HG03520 (cell line): ENCODE measurements around the gene STYX.

Experiments used
- ATAC-seq: cut with Tn5 transposase; IDR thresholded peaks from one replicate; pipeline ENCODE4 v1.9.1; 2021; ENCODE audit warnings: mild to moderate bottlenecking, moderate library complexity; ENCODE audit not compliant: unreplicated experiment

STYX gene

DNA sequence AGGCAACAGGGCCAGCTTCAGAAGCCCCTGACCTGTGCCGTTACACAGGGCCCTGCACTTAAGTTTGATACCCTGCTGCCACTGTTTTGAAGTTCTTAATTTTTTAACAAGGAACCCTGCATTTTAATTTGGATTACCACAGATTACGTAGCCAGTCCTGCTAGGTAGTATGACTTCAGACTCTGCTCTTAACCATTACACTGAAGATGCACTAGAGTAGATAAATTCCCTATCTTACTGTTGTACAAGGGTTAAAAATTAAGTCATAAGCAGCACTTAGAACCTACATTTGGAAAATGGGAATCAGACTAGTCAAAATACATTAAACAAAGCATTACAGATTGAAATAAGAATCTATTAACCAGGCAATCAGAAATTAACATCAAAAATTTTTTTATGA, 59.2 kb downstream of the STYX start:
- ATAC-seq, result no peak

- no peak for ATAC-seq
Measured at GRCh38 chr14:52790011-52790755, 60.2 kb downstream of the STYX start.

- peak; percentile 13 for ATAC-seq
Measured at GRCh38 chr14:52790756-52791222, 60.8 kb downstream of the STYX start.

DNA sequence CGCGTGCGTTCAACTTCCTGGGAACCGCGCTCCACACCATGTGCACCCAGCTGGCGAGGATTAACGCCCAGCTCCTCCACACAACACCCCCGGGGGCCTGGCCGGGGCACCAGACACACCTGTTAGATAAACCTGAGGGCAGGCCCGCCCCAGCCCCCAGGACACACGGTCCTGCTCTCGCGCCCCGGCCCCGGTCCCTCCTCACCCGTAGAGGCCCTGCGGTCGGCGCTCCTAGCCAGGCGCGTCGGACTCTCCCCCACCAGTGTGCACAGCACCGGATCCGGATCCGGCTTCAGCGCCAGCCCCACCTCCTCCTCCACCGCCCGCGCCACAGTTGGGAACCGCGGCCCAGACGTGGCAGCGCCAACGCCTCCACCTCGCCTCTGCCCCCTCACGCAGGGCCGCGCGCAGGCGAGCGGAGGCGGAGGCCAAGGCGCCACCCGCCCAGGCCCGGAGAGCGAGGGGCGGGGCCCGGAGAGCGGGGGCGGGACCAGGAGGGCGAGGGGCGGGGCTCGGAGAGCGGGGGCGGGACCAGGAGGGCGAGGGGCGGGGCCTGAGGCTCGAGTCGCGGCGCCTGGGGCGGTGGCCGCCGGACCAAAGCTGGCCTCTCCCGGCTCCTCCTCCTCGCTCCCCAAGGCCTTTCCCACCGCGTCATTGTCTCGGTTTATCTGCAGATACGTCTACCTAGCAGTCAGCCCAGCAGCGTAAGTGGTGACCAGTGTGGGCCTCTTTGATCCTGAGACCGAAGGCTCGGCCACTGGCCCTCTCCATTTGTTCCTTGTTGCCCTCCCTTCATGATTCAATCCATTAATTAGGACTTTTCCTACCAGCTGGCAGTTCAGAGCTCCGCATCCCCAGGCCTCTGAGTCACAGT, 61.5 kb downstream of the STYX start, which contains the start of gene GNPNAT1:
Gene GNPNAT1, minus strand, starts transcription at position 385 of the 874 bp plus-strand sequence. CDS start 6,957 bp downstream, outside the sequence.
- peak; percentile 90 for ATAC-seq

- no peak for ATAC-seq
Measured at GRCh38 chr14:52792097-52792415, 62.1 kb downstream of the STYX start.

- no peak for ATAC-seq
Measured at GRCh38 chr14:52793061-52793460, 63.1 kb downstream of the STYX start.

GRCh38 chr14:52797653-52798052, 67.7 kb downstream of the STYX start:
- no peak for ATAC-seq

DNA sequence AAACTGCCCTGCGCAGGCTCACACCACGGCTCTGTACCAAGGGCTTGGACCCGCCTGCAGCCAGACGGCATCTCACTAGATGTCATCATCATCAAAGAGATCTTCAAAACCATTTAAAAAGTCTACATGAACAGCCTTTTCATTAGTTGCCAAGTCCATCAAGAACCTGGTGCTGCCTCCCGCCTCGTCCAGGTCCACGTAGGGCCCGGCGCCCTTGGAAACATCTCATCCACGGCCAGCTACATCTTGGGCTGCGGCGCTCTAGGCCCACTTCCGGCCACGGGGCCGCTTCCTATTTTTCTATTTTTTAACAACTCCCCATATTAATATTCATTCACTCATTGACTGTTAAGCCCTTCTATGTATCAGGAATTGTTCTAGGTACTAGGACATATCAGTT, 68.9 kb downstream of the STYX start:
- ATAC-seq, result no peak

DNA sequence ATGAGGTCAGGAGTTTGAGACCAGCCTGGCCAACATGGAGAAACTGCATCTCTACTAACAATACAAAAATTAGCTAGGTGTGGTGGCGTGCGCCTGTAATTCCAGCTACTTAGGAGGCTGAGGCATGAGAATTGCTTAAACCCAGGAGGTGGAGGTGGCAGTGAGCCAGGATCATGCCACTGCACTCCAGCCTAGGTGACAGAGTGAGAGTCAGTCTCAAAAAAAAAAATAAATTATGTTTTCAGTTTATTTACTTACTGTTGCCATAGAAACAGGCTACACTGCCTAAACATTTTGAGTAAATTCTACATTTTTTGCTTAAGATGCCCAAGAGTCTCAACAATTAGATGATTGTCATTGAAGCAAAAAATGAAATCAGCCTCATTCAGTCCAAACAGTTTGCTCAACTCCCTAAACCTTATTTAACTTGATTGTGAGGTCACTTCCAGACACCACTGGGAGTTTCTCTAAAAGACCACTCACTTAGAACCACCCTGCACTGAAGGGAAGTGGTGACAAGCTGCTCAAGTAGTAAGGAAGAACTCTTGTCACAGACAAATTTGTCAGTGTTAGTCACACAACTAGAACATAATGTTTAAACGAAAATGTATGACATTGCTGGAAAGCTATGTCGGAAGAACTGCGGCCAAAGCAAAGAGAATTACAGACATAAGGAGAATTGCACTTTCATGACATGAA, 71.2 kb downstream of the STYX start:
- no peak for ATAC-seq

GRCh38 chr14:52802597-52802996, 72.6 kb downstream of the STYX start:
- ATAC-seq, result no peak

- no peak for ATAC-seq
Measured at GRCh38 chr14:52806115-52806514, 76.1 kb downstream of the STYX start.

GRCh38 chr14:52808101-52808500, 78.1 kb downstream of the STYX start:
- ATAC-seq, result no peak

GRCh38 chr14:52821805-52822250, 91.9 kb downstream of the STYX start:
- ATAC-seq, result no peak

DNA sequence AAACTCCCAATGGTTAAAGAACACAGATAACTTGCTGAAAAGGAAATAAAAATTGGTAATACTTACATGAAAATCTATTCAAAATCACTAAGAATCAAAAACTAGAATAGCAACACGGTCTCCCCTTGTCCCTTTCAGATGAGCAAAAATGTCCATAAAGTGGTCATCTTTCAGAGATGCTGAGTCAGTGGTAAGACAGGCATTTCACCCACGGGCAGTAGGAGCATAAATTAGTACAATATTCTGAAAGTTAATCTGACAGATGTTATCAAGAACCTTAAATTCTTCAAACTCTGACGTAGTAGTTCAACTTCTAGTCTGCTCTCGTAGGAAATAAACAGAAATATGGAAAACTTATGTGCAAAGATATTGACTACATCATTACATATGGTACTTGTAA, 94.5 kb downstream of the STYX start:
- no peak for ATAC-seq
